Measurements from ENCODE around the gene HAGH. TPM values are rescaled to one million over a fixed set of nuclear protein-coding genes. Genes with fewer than 3 reads are reported as not detected.
A peak's percentile ranks its signal among the peaks of the same experiment; 100 is the strongest.

HAGH gene
- total RNA-seq, 1 donor from 2014 or later = 76.2 TPM

GRCh38 chr16:1831186-1832075 is 4.8 kb upstream of the HAGH start:
- DNase-seq (ENCODE audit: low read depth, low spot score) = no peak

- DNase-seq (ENCODE audit: low read depth, low spot score) = no peak
Measured at GRCh38 chr16:1830213-1830612, 3.6 kb upstream of the HAGH start.

GRCh38 chr16:1828645-1829410 is 2.2 kb upstream of the HAGH start:
- DNase-seq (ENCODE audit: low read depth, low spot score) = no peak

GRCh38 chr16:1825864-1826690 is 548 bp downstream of the HAGH start:
- DNase-seq (ENCODE audit: low read depth, low spot score) = no peak

- DNase-seq (ENCODE audit: low read depth, low spot score) = no peak
Measured at GRCh38 chr16:1825381-1825863, 1.2 kb downstream of the HAGH start.

GRCh38 chr16:1823821-1824220 is 2.8 kb downstream of the HAGH start:
- DNase-seq (ENCODE audit: low read depth, low spot score) = peak; percentile 54

GRCh38 chr16:1822801-1823200 is 3.8 kb downstream of the HAGH start:
- no peak for DNase-seq (ENCODE audit: low read depth, low spot score)

GRCh38 chr16:1821861-1822611 is 4.6 kb downstream of the HAGH start:
- no peak for DNase-seq (ENCODE audit: low read depth, low spot score)

GRCh38 chr16:1820946-1821290 is 5.7 kb downstream of the HAGH start:
- DNase-seq (ENCODE audit: low read depth, low spot score) = no peak

GRCh38 chr16:1820096-1820945 is 6.3 kb downstream of the HAGH start:
- DNase-seq (ENCODE audit: low read depth, low spot score) = no peak

GRCh38 chr16:1819611-1820010 is 7.0 kb downstream of the HAGH start:
- DNase-seq (ENCODE audit: low read depth, low spot score) = no peak

- DNase-seq (ENCODE audit: low read depth, low spot score) = no peak
Measured at GRCh38 chr16:1818873-1819525, 7.6 kb downstream of the HAGH start.

GRCh38 chr16:1818204-1818872 is 8.3 kb downstream of the HAGH start:
- no peak for DNase-seq (ENCODE audit: low read depth, low spot score)

- DNase-seq (ENCODE audit: low read depth, low spot score) = no peak
Measured at GRCh38 chr16:1817716-1818115, 8.9 kb downstream of the HAGH start.

- DNase-seq (ENCODE audit: low read depth, low spot score) = no peak
Measured at GRCh38 chr16:1817276-1817589, 9.4 kb downstream of the HAGH start.

GRCh38 chr16:1816396-1817275 is 10.0 kb downstream of the HAGH start:
- no peak for DNase-seq (ENCODE audit: low read depth, low spot score)

- DNase-seq (ENCODE audit: low read depth, low spot score) = no peak
Measured at GRCh38 chr16:1815461-1815860, 11.2 kb downstream of the HAGH start.

GRCh38 chr16:1812732-1813163 is 13.9 kb downstream of the HAGH start:
- DNase-seq (ENCODE audit: low read depth, low spot score) = peak; percentile 33
